ENCODE measurements around the gene TOP3B. TPM values are rescaled to one million over a fixed set of nuclear protein-coding genes. Genes with fewer than 3 reads are reported as not detected.

Gene TOP3B
- total and polyA plus RNA-seq, 4 donors = 6.0 to 26.9 (median 8.8) TPM

- H3K4me1 ChIP-seq (ENCODE audit: control insufficient read depth in 4 of 4, insufficient read depth in 4 of 4, low read length in 3 of 4) = peaks cover 4 to 15% (median 9%) of the 10 kb centered on the region in 4 donors
- peak overlapping the region in 1 of 2 donors; percentile 37 for H3K9ac ChIP-seq (ENCODE audit: low read depth in 1 of 2, low read length in 2 of 2)
- peak overlapping the region; percentile 57 to 64 for H3K27ac ChIP-seq (ENCODE audit: low read depth in 1 of 2, low read length in 2 of 2)
- H3K36me3 ChIP-seq (ENCODE audit: control insufficient read depth in 4 of 4, insufficient read depth in 3 of 4, low read depth in 1 of 4, low read length in 3 of 4) = peaks cover 0 to 2% (median 0%) of the 10 kb centered on the region in 4 donors
- H3K9me3 ChIP-seq (ENCODE audit: control insufficient read depth in 4 of 4, low read length in 3 of 4) = no peaks in the 10 kb centered on the region
- H3K27me3 ChIP-seq (ENCODE audit: control insufficient read depth in 4 of 4, insufficient read depth in 4 of 4, low read length in 3 of 4) = no peaks in the 10 kb centered on the region
- 26% methylated on average over 29 of the region's 29 CpGs for WGBS
- TF ChIP-seq HNF4A (conservative IDR thresholded peaks at IDR 0.05) = no peak
- TF ChIP-seq CTCF (IDR thresholded peaks at IDR 0.05; ENCODE audit: low read depth, low read length, missing input control) = no peak
- TF ChIP-seq NR2F2 (IDR thresholded peaks at IDR 0.05) = no peak
- TF ChIP-seq GABPA (IDR thresholded peaks at IDR 0.05 in 1 of 2, conservative IDR thresholded peaks at IDR 0.05 in 1 of 2) = no peak
- TF ChIP-seq RAD21 (IDR thresholded peaks at IDR 0.05) = no peak
- TF ChIP-seq ATF3 (IDR thresholded peaks at IDR 0.05) = no peak
- TF ChIP-seq YY1 (IDR thresholded peaks at IDR 0.05) = no peak
- no peak for TF ChIP-seq RXRA (IDR thresholded peaks at IDR 0.05)
- no peak for TF ChIP-seq SP1 (IDR thresholded peaks at IDR 0.05)
- TF ChIP-seq EGR1 (IDR thresholded peaks at IDR 0.05; ENCODE audit: low read depth in 2 of 2) = no peak
- TF ChIP-seq ZBTB33 (IDR thresholded peaks at IDR 0.05) = no peak
- TF ChIP-seq REST (IDR thresholded peaks at IDR 0.05) = no peak
- H3K4me3 ChIP-seq (ENCODE audit: low read depth in 1 of 3, low read length in 3 of 3) = peak overlapping the region; percentile 35 to 77 (median 67)
- peak; percentile 41 for DNase-seq (ENCODE audit: low spot score)
These were observed 30.6 kb downstream of the TOP3B start for GRCh38 chr22:21951931-21952465.

- H3K36me3 ChIP-seq (ENCODE audit: control insufficient read depth in 4 of 4, insufficient read depth in 3 of 4, low read depth in 1 of 4, low read length in 3 of 4) = no peaks in the 10 kb centered on the region
- H3K9ac ChIP-seq (ENCODE audit: low read depth in 1 of 2, low read length in 2 of 2) = no peak overlapping the region
- no peaks in the 10 kb centered on the region for H3K9me3 ChIP-seq (ENCODE audit: control insufficient read depth in 4 of 4, low read length in 3 of 4)
- 93% methylated on average over 7 of the region's 7 CpGs for WGBS
- no peak overlapping the region for H3K4me3 ChIP-seq (ENCODE audit: low read depth in 1 of 3, low read length in 3 of 3)
- no peak for TF ChIP-seq HNF4A (conservative IDR thresholded peaks at IDR 0.05)
- TF ChIP-seq ZBTB33 (IDR thresholded peaks at IDR 0.05) = no peak
- TF ChIP-seq MAX (IDR thresholded peaks at IDR 0.05) = no peak
- no peak for TF ChIP-seq GABPA (IDR thresholded peaks at IDR 0.05 in 1 of 2, conservative IDR thresholded peaks at IDR 0.05 in 1 of 2)
- no peak for TF ChIP-seq ATF3 (IDR thresholded peaks at IDR 0.05)
- no peak for TF ChIP-seq FOXA2 (IDR thresholded peaks at IDR 0.05)
- H3K27me3 ChIP-seq (ENCODE audit: control insufficient read depth in 4 of 4, insufficient read depth in 4 of 4, low read length in 3 of 4) = no peaks in the 10 kb centered on the region
- H3K4me1 ChIP-seq (ENCODE audit: control insufficient read depth in 4 of 4, insufficient read depth in 4 of 4, low read length in 3 of 4) = peaks cover 4 to 15% (median 9%) of the 10 kb centered on the region in 4 donors
- DNase-seq (ENCODE audit: low spot score) = no peak
- H3K27ac ChIP-seq (ENCODE audit: low read depth in 1 of 2, low read length in 2 of 2) = no peak overlapping the region
These were observed 31.5 kb downstream of the TOP3B start for GRCh38 chr22:21951062-21951461.

Measured in liver (tissue), 9 donors.